Measurements from ENCODE around the gene TRPM5.

The TRPM5 gene

DNA sequence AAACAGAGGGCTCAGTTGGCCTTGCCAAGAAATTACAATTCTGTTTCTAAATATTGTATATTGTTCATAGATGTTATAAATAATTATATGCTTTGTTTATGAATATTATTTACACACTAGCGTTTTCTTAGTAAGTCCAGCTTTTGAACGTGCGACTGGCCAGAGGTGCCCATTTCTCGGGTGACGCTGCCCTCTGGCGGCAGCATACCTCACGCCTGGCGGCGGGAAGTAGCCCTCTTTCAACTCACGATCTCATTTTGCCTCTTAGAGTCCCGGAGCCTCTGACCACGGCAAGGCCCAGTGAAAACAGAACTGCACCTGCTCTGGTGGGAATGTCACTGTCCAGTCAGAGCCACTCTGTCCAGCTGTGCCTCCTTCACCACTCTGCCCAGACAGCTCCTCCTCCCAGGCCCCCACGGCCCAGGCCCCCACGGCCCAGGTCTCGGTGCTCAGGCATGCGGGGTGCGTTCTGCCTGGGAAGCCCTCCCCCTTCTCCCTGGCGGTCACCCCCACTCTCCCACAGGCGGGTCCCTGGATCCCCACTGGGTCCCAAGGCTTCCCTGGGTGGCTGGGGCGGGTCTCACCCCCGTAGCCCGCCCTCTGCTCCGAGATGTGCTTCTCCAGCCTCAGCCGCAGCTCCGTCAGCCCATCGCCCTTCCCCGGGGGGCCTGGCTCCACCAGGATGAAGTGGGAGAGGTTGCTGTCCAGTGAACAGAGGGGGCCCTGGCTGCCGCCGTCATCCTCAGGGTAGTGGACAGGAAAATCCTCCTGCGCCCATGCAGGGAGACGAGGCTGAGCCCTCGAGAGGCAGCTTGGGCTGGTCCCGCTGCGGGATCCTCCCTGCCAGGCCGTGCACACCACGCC is 24.4 kb downstream of the TRPM5 start:
- peak in 4 of 5 experiments; percentile 29 to 44 (median 40) for DNase-seq

GRCh38 chr11:2418693-2419360 is 25.5 kb downstream of the TRPM5 start:
- DNase-seq: no peak

- DNase-seq: no peak
Measured at GRCh38 chr11:2417856-2418692, 26.2 kb downstream of the TRPM5 start.

- DNase-seq: no peak
Measured at GRCh38 chr11:2416765-2417164, 27.5 kb downstream of the TRPM5 start.

DNA sequence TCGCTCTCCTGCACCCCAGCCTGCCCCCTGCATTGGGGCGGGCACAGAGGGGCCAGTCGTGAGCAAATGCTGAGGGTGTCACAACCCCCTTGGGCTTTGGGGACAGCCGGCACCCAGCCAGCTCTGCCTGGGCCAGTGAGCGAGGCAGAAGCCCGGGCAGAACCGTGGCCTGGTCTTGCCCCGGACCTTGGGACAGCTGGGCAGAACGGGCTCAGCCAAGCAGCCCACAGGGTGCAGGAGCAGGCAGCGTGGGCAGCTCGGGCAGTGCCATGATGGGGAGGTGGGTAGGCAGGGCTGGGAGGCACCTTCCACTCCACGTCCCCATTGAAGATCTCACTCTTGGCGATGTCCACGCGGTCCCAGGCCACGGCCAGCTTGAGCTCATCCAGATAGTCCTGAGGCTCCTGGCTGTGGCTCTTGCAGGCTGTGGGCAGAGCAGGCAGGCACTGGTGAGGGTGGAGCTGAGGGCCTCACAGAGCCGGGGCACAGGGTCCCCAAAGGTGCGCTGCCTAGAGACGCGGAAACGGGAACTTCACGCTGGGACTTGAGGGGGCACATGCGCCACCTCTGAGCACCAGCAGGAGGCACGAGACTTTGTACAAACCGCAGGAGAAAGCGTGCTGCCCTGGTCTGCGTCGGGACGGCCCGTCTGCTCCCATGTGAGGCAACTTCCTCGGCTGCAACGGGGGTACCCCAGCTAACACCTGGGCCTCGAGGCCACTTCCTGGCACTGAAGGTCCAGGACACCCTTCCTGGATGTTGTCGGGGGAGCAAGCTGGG is 28.5 kb downstream of the TRPM5 start:
- no peak for DNase-seq

DNA sequence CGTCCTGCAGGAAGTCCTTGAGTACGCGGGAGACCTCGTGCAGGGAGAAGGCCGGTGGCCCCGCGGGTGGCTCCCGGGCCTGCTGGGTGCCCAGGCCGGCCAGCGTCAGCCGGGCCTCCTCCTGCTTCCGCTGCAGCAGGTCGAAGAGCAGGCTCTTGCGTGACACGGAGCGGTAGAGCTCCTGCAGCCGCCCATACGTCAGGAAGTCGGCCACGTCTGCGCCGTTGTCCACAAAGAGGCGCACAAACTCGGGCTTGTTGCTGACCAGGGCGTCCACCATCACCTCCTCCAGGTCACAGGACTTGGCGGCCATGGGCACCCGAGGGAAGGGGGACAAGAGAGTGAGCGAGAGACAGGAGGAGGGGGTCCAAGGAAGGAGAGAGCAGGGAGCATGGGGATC is 29.1 kb downstream of the TRPM5 start:
- DNase-seq: no peak

- no peak for DNase-seq
Measured at GRCh38 chr11:2414616-2415015, 29.7 kb downstream of the TRPM5 start.

- no peak for DNase-seq
Measured at GRCh38 chr11:2413742-2414579, 30.4 kb downstream of the TRPM5 start.

GRCh38 chr11:2412323-2412722 is 32.0 kb downstream of the TRPM5 start:
- DNase-seq: no peak

DNA sequence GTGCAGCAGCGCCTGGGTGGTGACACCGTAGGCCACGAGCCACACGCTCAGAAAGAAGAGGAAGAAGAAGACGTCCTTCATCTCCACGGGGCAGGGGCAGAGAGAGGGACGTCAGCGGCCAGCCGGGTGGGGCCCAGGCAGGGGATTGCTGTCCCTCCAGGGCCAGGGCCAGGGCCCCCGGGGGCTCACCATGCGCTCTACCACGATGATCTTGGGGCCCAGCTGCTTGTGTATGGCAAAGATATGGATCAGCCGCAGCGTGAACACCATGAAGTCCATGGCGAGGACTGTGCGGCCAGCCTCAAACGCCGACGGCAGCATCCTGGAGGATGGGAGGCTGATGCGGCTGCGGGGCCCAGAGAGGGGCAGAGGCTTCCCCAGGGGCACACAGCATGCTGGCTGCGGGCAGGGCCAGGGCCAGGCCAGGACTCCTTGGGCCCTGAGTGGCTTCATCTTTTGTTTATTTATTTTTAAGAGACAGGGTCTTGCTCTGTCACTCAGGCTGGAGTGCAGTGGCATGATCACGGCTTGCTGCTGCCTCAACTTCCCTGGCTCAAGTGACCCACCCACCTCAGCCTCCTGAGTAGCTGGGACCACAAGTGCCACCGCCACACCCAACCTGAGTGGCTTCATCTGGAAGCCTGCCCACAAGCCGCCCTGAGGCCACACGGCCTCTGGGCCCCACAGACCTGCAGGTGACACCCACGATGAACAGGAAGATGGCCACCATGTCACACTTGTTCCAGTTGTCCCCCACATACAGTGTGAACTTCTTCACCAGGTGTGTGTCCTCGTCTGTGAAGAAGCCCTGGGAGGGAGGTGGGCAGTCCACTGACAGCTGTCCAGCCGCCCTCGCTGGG is 32.6 kb downstream of the TRPM5 start:
- no peak for DNase-seq

DNA sequence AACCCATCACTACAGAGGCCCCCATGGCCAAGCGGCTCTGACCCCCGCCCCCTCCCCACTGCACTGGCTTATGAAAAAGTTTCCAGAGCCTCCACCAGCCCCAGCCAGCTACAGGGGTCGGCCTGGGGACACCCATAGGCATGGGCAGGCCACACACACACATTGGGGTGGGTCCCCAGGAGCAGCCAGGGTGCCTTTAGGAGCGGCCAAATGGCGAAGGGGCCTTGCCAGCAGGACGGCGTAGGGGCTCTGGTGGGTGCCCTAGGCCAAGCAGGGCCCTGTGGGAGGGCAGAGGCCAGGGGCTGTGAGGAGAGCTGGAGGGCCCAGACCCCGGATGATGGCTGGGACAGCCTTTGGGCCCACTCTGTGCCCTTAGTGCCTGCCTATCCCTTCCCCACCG is 33.7 kb downstream of the TRPM5 start:
- no peak for DNase-seq

- DNase-seq: no peak
Measured at GRCh38 chr11:2409611-2410468, 34.5 kb downstream of the TRPM5 start.

DNA sequence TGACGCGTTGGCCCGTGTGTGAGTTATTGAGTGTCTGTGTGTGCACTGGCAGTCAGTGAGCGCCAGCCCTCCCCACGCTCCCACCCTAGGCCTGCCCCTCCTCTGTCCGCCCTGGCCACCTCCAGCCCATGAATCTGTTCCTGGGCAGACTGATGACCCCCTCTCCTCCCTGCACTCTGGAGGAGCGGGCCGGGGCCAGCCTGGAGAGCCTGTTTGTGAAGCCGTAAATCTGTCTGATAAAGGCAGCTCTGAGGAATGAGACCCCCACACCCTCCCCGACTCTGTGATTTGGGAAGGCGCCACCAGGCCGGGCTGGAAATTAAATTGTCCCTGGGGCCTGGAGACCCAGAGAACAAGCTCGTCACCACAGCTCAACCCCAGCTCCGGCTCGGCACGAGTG is 35.2 kb downstream of the TRPM5 start:
- DNase-seq: no peak

- DNase-seq: no peak
Measured at GRCh38 chr11:2408671-2409070, 35.6 kb downstream of the TRPM5 start.

- no peak for DNase-seq
Measured at GRCh38 chr11:2406878-2407410, 37.4 kb downstream of the TRPM5 start.

- no peak for DNase-seq
Measured at GRCh38 chr11:2406451-2406850, 37.9 kb downstream of the TRPM5 start.

GRCh38 chr11:2404735-2405196 is 39.5 kb downstream of the TRPM5 start:
- no peak for DNase-seq

GRCh38 chr11:2402890-2403645 is 41.2 kb downstream of the TRPM5 start:
- no peak for DNase-seq
